ENCODE data around the gene LINC00632. TPM values are rescaled to one million over a fixed set of nuclear protein-coding genes. Genes with fewer than 3 reads are reported as not detected.
"Not testable (repeated sequence)": the region's sequence is repeated elsewhere in the genome, so short reads cannot be mapped to it uniquely, and the experiment has no call there.

LINC00632 gene
- polyA plus RNA-seq, 1 of the 3 experiments (the other 2 are of a cell fraction): 0.31 TPM

DNA sequence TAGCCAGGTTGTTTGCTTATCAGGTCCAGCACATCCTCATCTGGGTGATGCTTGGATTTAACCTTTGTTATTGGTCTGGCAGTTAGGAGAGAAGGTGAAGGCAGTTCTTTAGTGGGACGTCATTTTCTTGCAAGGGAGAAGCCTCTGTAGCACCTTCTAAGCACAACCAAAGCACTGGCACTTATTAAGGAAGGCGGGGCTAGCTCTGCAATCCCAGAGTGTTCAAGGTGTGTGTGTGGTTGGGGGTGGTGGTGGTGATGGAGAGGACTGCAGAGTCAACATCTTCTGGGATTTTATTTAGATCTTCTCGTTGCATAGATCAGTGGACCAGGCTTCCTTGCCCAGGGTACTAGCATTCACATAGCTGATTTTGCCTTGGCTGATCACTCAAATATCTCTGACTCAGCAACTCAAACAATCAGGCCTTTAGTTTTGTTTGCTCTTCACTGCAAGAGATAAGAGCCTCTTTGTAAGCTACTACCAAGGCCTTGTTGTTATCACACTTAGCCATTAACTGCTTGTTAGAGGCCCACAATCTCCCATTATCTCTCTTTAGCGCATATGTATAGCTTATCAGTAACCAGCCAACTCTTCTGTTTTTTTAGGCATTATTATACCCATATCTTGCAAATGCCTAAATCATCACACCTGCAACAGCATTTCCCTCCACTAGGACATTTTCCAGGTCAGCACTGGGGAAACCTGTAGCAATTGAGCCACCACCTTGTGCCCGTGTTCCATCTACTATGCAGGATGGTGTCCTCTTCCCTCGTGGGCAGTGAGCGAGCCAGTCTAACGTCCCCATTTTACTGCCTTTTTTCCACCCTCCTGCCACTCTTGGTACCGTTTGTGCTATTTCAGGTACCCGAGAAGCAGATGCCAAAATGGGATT is 36.5 kb upstream of the LINC00632 start:
- H4K20me1 ChIP-seq (ENCODE audit: insufficient read depth): no peaks in the 10 kb centered on the region
- H3K9ac ChIP-seq: no peak overlapping the region
- TF ChIP-seq RCOR1 (IDR thresholded peaks at IDR 0.05; ENCODE audit: low read length) (no peak), ELF1 (IDR thresholded peaks at IDR 0.05) (no peak), FOXM1 (IDR thresholded peaks at IDR 0.05; ENCODE audit: low read depth) (no peak), NFIC (IDR thresholded peaks at IDR 0.05; ENCODE audit: borderline replicate concordance) (no peak), GABPA (IDR thresholded peaks at IDR 0.05; ENCODE audit: low read depth) (no peak)
- TF ChIP-seq, protein P1, sequence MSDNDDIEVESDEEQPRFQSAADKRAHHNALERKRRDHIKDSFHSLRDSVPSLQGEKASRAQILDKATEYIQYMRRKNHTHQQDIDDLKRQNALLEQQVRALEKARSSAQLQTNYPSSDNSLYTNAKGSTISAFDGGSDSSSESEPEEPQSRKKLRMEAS (IDR thresholded peaks at IDR 0.05; ENCODE audit: low read depth): no peak
- no peaks in the 10 kb centered on the region for H3K27me3 ChIP-seq (ENCODE audit: insufficient read depth)
- H3K4me3 ChIP-seq (ENCODE audit: low read depth in 2 of 2, low read length in 1 of 2): no peak overlapping the region
- no peak overlapping the region for H3K27ac ChIP-seq (ENCODE audit: low read depth in 2 of 2, low read length in 1 of 2)
- no peaks in the 10 kb centered on the region for H3K9me3 ChIP-seq
- H3K36me3 ChIP-seq (replicated peaks in 1 of 2; ENCODE audit: control insufficient read depth in 1 of 2, insufficient read depth in 2 of 2, low read length in 1 of 2): no peaks in the 10 kb centered on the region
- no peak overlapping the region for H3K4me2 ChIP-seq
- ChIA-PET CTCF (interaction anchor here (1.2 kb wide), 2 partner anchors 9 to 100 kb away, joined by 3 to 6 read pairs; no protein-coding TSS in a partner anchor), POLR2A (no interaction called here)
- no peaks in the 10 kb centered on the region for H3F3A ChIP-seq (replicated peaks; ENCODE audit: insufficient read depth)
- 5% methylated on average over 10 of the region's 10 CpGs for WGBS (ENCODE audit: low lambda C conversion rate)
- H2AFZ ChIP-seq (ENCODE audit: low read depth): no peak overlapping the region
- DNase-seq: no peak
- H3K79me2 ChIP-seq (ENCODE audit: insufficient read depth): no peaks in the 10 kb centered on the region
- H3K9me2 ChIP-seq: no peaks in the 10 kb centered on the region
- H3K4me1 ChIP-seq (ENCODE audit: control insufficient read depth in 1 of 2, insufficient read depth in 2 of 2, low read depth in 1 of 2, low read length in 1 of 2): no peaks in the 10 kb centered on the region

DNA sequence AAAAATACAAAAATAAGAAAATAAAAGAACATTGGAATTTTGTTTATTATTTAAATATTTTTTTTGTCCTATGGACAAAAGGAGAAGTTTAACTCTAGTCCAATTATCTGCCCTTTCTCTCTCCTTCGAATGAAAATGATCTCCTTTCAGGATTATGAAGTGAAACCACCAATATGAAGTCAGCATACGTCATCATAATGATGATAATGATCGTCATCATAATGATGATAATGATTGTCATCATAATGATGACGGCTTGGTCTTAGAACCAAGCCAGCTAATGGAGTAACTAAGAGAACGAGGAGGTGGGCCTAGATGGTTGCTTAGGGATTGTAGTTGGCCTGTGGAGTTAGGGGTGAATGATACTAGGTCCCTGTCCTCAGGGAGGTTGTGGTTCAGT is 21.9 kb upstream of the LINC00632 start:
- TF ChIP-seq, protein P2, sequence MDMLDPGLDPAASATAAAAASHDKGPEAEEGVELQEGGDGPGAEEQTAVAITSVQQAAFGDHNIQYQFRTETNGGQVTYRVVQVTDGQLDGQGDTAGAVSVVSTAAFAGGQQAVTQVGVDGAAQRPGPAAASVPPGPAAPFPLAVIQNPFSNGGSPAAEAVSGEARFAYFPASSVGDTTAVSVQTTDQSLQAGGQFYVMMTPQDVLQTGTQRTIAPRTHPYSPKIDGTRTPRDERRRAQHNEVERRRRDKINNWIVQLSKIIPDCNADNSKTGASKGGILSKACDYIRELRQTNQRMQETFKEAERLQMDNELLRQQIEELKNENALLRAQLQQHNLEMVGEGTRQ (IDR thresholded peaks at IDR 0.05; ENCODE audit: borderline replicate concordance, low read depth, low read length): no peak
- no peak for TF ChIP-seq POLR2AphosphoS5 (IDR thresholded peaks at IDR 0.05; ENCODE audit: low read depth, low read length)
- no peak for TF ChIP-seq MEF2A (IDR thresholded peaks at IDR 0.05; ENCODE audit: borderline replicate concordance, low read depth)
- TF ChIP-seq, protein P3, sequence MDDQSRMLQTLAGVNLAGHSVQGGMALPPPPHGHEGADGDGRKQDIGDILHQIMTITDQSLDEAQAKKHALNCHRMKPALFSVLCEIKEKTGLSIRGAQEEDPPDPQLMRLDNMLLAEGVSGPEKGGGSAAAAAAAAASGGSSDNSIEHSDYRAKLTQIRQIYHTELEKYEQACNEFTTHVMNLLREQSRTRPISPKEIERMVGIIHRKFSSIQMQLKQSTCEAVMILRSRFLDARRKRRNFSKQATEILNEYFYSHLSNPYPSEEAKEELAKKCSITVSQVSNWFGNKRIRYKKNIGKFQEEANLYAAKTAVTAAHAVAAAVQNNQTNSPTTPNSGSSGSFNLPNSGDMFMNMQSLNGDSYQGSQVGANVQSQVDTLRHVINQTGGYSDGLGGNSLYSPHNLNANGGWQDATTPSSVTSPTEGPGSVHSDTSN (IDR thresholded peaks at IDR 0.05): no peak
- TF ChIP-seq, protein P1 (IDR thresholded peaks at IDR 0.05; ENCODE audit: low read depth): no peak
- TF ChIP-seq TAF1 (IDR thresholded peaks at IDR 0.05; ENCODE audit: borderline replicate concordance, low read depth, low read length): no peak
- TF ChIP-seq FOSL2 (IDR thresholded peaks at IDR 0.05; ENCODE audit: borderline replicate concordance, low read depth): no peak
- no peak for TF ChIP-seq RAD21 (IDR thresholded peaks at IDR 0.05; ENCODE audit: low read length)
- TF ChIP-seq CHD2 (IDR thresholded peaks at IDR 0.05; ENCODE audit: low read length, partially characterized antibody): no peak
- no peak for TF ChIP-seq NFIC (IDR thresholded peaks at IDR 0.05; ENCODE audit: borderline replicate concordance)
- TF ChIP-seq, protein P4, sequence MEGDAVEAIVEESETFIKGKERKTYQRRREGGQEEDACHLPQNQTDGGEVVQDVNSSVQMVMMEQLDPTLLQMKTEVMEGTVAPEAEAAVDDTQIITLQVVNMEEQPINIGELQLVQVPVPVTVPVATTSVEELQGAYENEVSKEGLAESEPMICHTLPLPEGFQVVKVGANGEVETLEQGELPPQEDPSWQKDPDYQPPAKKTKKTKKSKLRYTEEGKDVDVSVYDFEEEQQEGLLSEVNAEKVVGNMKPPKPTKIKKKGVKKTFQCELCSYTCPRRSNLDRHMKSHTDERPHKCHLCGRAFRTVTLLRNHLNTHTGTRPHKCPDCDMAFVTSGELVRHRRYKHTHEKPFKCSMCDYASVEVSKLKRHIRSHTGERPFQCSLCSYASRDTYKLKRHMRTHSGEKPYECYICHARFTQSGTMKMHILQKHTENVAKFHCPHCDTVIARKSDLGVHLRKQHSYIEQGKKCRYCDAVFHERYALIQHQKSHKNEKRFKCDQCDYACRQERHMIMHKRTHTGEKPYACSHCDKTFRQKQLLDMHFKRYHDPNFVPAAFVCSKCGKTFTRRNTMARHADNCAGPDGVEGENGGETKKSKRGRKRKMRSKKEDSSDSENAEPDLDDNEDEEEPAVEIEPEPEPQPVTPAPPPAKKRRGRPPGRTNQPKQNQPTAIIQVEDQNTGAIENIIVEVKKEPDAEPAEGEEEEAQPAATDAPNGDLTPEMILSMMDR (IDR thresholded peaks at IDR 0.05): no peak
- no peak for TF ChIP-seq SIN3A (IDR thresholded peaks at IDR 0.05; ENCODE audit: borderline replicate concordance, low read depth, low read length)
- DNase-seq: no peak
- 2% methylated on average over 5 of the region's 5 CpGs for WGBS (ENCODE audit: low lambda C conversion rate)

DNA sequence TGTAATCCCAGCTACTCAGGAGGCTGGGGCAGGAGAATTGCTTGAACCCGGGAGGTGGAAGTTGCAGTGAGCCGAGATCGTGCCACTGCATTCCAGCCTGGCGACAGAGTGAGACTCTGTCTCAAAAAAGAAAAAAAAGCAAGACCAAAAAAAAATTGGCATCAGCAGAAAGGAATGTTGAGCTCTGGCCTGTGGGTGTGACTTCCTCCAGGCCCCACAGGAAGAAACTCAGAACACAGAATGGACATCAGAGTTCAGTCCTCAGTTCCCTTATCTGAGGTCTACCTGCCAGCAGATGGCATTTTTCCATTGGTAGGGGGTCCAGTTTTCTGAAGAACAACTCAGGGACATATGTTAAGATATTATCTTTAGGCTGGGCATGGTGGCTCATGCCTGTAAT is 18.0 kb upstream of the LINC00632 start:
- H3K9ac ChIP-seq; H4K20me1 ChIP-seq (ENCODE audit: insufficient read depth); H3K4me3 ChIP-seq (ENCODE audit: low read depth in 2 of 2, low read length in 1 of 2); H3F3A ChIP-seq (replicated peaks; ENCODE audit: insufficient read depth); H3K9me3 ChIP-seq; H3K27me3 ChIP-seq (ENCODE audit: insufficient read depth); H3K4me1 ChIP-seq (ENCODE audit: control insufficient read depth in 1 of 2, insufficient read depth in 2 of 2, low read depth in 1 of 2, low read length in 1 of 2); H3K79me2 ChIP-seq (ENCODE audit: insufficient read depth); DNase-seq; H3K4me2 ChIP-seq; H3K36me3 ChIP-seq (replicated peaks in 1 of 2; ENCODE audit: control insufficient read depth in 1 of 2, insufficient read depth in 2 of 2, low read length in 1 of 2); H3K9me2 ChIP-seq; H2AFZ ChIP-seq (ENCODE audit: low read depth); H3K27ac ChIP-seq (ENCODE audit: low read depth in 2 of 2, low read length in 1 of 2); POLR2A ChIA-PET: not testable (repeated sequence)
- 7% methylated on average over 4 of the region's 4 CpGs for WGBS (ENCODE audit: low lambda C conversion rate)
- CTCF ChIA-PET: interaction anchor here (1.3 kb wide), 1 partner anchor 18 kb away, joined by 3 read pairs; the partner anchor contains the start of gene LINC00632

More for the DNA sequence above, 21.9 kb upstream of the LINC00632 start:
- ChIA-PET POLR2A (no interaction called here), CTCF (no interaction called here)
- H3K9me2 ChIP-seq: no peaks in the 10 kb centered on the region
- H3K4me1 ChIP-seq (ENCODE audit: control insufficient read depth in 1 of 2, insufficient read depth in 2 of 2, low read depth in 1 of 2, low read length in 1 of 2): no peaks in the 10 kb centered on the region
- H3K4me2 ChIP-seq: no peak overlapping the region
- no peaks in the 10 kb centered on the region for H3K27me3 ChIP-seq (ENCODE audit: insufficient read depth)
- H2AFZ ChIP-seq (ENCODE audit: low read depth): no peak overlapping the region
- no peaks in the 10 kb centered on the region for H3K36me3 ChIP-seq (replicated peaks in 1 of 2; ENCODE audit: control insufficient read depth in 1 of 2, insufficient read depth in 2 of 2, low read length in 1 of 2)
- no peak overlapping the region for H3K27ac ChIP-seq (ENCODE audit: low read depth in 2 of 2, low read length in 1 of 2)
- H3K79me2 ChIP-seq (ENCODE audit: insufficient read depth): no peaks in the 10 kb centered on the region
- H3K4me3 ChIP-seq (ENCODE audit: low read depth in 2 of 2, low read length in 1 of 2): no peak overlapping the region
- H3K9me3 ChIP-seq: no peaks in the 10 kb centered on the region
- no peaks in the 10 kb centered on the region for H4K20me1 ChIP-seq (ENCODE audit: insufficient read depth)
- H3K9ac ChIP-seq: no peak overlapping the region
- H3F3A ChIP-seq (replicated peaks; ENCODE audit: insufficient read depth): no peaks in the 10 kb centered on the region
